B cell (primary cell): ENCODE measurements around the gene PKDREJ. TPM values are rescaled to one million over a fixed set of nuclear protein-coding genes. Genes with fewer than 3 reads are reported as not detected.

ENCODE experiments used
- ATAC-seq: fragments of 200-7000 bp; cut with Tn5 transposase; one replicate; pipeline ENCODE4 v1.10.0; 2021; ENCODE audit warnings: low read depth, mild to moderate bottlenecking, moderate number of reproducible peaks, moderate library complexity
- CTCF ChIA-PET: fragments of 350-600 bp; sonication (Branson Sonifier 250); formaldehyde crosslinking; loops from one replicate; lab custom pipeline; 2021; ENCODE audit warnings: antibody characterized with exemption, inconsistent platforms; lab: Charles Lee
- POLR2A ChIA-PET: fragments of 350-600 bp; sonication (Branson Sonifier 250); formaldehyde crosslinking; loops from one replicate; lab custom pipeline; 2021; ENCODE audit warnings: antibody characterized with exemption; lab: Charles Lee
- DNase-seq: peaks from one replicate; pipeline ENCODE4 v3.0.0; 2013
- H2AFZ ChIP-seq: 2 replicates; pipeline ENCODE4 v1.6.1; 2012; ENCODE audit warnings: mild to moderate bottlenecking, low read depth, low read length; ENCODE audit not compliant: insufficient read depth, poor library complexity, severe bottlenecking
- H3K27ac ChIP-seq, 2 donors: 1 replicate in 1 of 2; 2 replicates in 1 of 2; pipeline ENCODE4 v1.5.1; 2012 to 2013; ENCODE audit warnings: low read length in 2 of 2, mild to moderate bottlenecking in 2 of 2, moderate library complexity in 1 of 2
- H3K27me3 ChIP-seq, 4 experiments: fragments of 200-600 bp in 1 of 4; sonication (generic) in 1 of 4; replicated peaks in 1 of 4; 1 replicate in 2 of 4; 2 replicates in 2 of 4; pipeline versions ENCODE4 v1.6.1 to v1.7.0; 2013 to 2016; ENCODE audit warnings: low read length in 3 of 4, mild to moderate bottlenecking in 2 of 4, mixed read lengths in 1 of 4, moderate library complexity in 1 of 4; ENCODE audit not compliant: insufficient read depth in 4 of 4, control insufficient read depth in 3 of 4; ENCODE audit errors: control extremely low read depth in 1 of 4
- H3K36me3 ChIP-seq, 2 experiments: replicated peaks in 1 of 2; 1 replicate in 1 of 2; 2 replicates in 1 of 2; pipeline versions ENCODE4 v1.6.1 to v1.7.1; 2013; ENCODE audit warnings: low read length in 1 of 2; ENCODE audit not compliant: insufficient read depth in 2 of 2, control insufficient read depth in 1 of 2; ENCODE audit errors: control extremely low read depth in 1 of 2, extremely low read depth in 1 of 2
- H3K4me1 ChIP-seq, 2 donors: fragments of 200-600 bp in 1 of 2; sonication (generic) in 1 of 2; 1 replicate in 1 of 2; 2 replicates in 1 of 2; pipeline versions ENCODE4 v1.5.1 to v1.6.1; 2013 to 2017; ENCODE audit warnings: low read length in 2 of 2; ENCODE audit not compliant: control insufficient read depth in 2 of 2, insufficient read depth in 2 of 2
- H3K4me2 ChIP-seq: replicated peaks from 2 replicates; pipeline ENCODE3; 2012; ENCODE audit warnings: mild to moderate bottlenecking, low read depth, low read length; ENCODE audit not compliant: poor library complexity, severe bottlenecking
- H3K4me3 ChIP-seq, 5 experiments: fragments of 200-600 bp in 1 of 5; sonication (generic) in 1 of 5; 1 replicate in 3 of 5; 2 replicates in 2 of 5; pipeline versions ENCODE4 v1.5.1 to v1.7.0; 2011 to 2016; ENCODE audit warnings: low read length in 4 of 5, mild to moderate bottlenecking in 4 of 5, low read depth in 2 of 5, control low read depth in 1 of 5, moderate library complexity in 1 of 5; ENCODE audit not compliant: insufficient read depth in 1 of 5; ENCODE audit errors: control extremely low read depth in 1 of 5, extremely low read depth in 1 of 5
- H3K79me2 ChIP-seq: fragments of 200-600 bp; sonication (generic); one replicate; pipeline ENCODE4 v1.6.0; 2016; ENCODE audit warnings: low read length; ENCODE audit not compliant: control insufficient read depth, insufficient read depth
- H3K9ac ChIP-seq: fragments of 200-600 bp; sonication (generic); 2 replicates; pipeline ENCODE4 v1.6.1; 2017; ENCODE audit warnings: mild to moderate bottlenecking, low read length, moderate library complexity
- H3K9me3 ChIP-seq, 3 donors: one replicate each; pipeline versions ENCODE4 v1.6.1 to v1.7.1; 2013; ENCODE audit warnings: low read length in 2 of 3; ENCODE audit not compliant: control insufficient read depth in 2 of 3, insufficient read depth in 1 of 3; ENCODE audit errors: control extremely low read depth in 1 of 3
- H4K20me1 ChIP-seq: 2 replicates; pipeline ENCODE4 v1.6.0; 2012; ENCODE audit warnings: mild to moderate bottlenecking, low read length; ENCODE audit not compliant: insufficient read depth, control insufficient read depth, poor library complexity, severe bottlenecking
- H3K27ac Mint-ChIP-seq: one replicate; pipeline ENCODE4 v1.8.0; 2021; ENCODE audit warnings: mixed read lengths
- H3K27me3 Mint-ChIP-seq: one replicate; pipeline ENCODE4 v1.8.0; 2021; ENCODE audit warnings: mixed read lengths
- H3K4me1 Mint-ChIP-seq: one replicate; pipeline ENCODE4 v1.8.0; 2021; ENCODE audit warnings: mixed read lengths
- H3K4me3 Mint-ChIP-seq: one replicate; pipeline ENCODE4 v1.8.0; 2021; ENCODE audit warnings: mixed read lengths
- H3K9me3 Mint-ChIP-seq: one replicate; pipeline ENCODE4 v1.8.0; 2022; ENCODE audit warnings: mixed read lengths; ENCODE audit not compliant: insufficient read depth
- WGBS: methylation state at CpG from one replicate; pipeline ENCODE4 v1.1.5; 2013; ENCODE audit warnings: missing lambda C conversion rate; ENCODE audit not compliant: insufficient coverage; 5-methylcytosine and 5-hydroxymethylcytosine counted together
- intact Hi-C: fragments of 100-400 bp; cut with micrococcal nuclease; formaldehyde crosslinking; loops from one replicate; pipeline ENCODE4 v1.10.0; 2022
- polyA plus RNA-seq: library from polyadenylated mRNA; depleted of rRNA; stranded (reverse); fragments of >200 nt; gene quantifications from 2 replicates; pipeline ENCODE4 v1.2.3, GENCODE V29; 2012
- total RNA-seq, 2 donors: library from RNA; stranded (reverse); fragments of 120-200 nt in 1 of 2; gene quantifications; 1 replicate in 1 of 2; 2 replicates in 1 of 2; pipeline versions ENCODE4 v1.2.3 to v1.2.4, GENCODE V29; 2013 to 2022
- TF ChIP-seq, protein P1 (sequence below): fragments of 200-600 bp; IDR thresholded peaks from one replicate; pipeline ENCODE4 v1.8.0; 2022; ENCODE audit warnings: antibody characterized with exemption, mild to moderate bottlenecking

PKDREJ gene
- total and polyA plus RNA-seq, 2 donors (not counting 1 experiment from before 2014, with no cell fraction given) = not detected

DNA sequence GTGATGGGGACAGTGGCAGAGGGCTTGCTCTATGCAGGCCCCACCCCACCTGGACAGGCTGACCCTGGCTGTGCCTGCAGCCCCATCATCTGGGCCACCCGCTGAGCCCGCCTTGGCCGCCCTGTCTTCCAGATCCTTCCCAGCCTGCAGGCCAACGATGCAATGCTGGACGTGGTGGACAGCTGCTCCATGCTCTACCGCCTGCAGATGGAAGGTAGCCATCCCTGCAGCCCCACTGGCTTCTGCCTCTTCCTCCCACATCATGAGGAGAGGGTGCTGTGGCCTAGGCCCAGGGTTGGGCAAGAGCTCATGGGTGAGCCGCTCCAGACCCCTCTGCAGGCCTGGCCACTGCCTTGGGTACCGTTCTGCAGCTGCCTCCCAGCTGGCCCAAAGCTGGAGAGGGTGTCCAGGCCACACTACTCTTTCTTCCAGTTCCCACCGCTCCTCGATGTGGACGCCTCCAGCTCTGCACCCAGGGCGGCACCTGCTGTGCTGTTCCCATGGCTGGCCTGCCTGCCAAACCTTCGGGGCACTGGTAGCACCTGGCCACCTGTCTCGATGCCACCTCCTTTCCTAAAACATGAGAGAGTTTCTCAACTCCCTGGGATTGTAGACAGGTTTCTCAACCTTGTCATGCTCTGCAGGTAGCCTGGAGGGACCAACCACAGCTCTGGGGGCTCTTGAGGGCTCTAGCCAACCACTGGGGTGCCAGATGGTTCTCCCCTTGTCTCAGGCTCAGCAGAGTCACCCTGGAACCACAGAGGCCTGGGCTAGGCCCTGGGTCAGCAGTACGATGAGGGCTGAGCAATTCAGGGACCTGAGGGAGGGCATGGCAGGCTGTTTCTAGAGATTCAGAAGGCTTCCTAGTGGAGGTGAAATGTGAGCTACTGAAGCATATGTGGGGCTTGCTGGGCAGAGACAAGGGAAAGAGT is 24.1 kb upstream of the PKDREJ start:
- CTCF ChIA-PET = interaction anchor here (1.7 kb wide), 1 partner anchor 281 kb away, joined by 5 read pairs; no protein-coding TSS in a partner anchor
- WGBS = 90% methylated on average over 15 of the region's 15 CpGs
- POLR2A ChIA-PET = interaction anchor here (1.2 kb wide), 1 partner anchor 9 kb away, joined by 4 read pairs; the partner anchor contains the start of gene GTSE1

More for the DNA sequence above, 24.1 kb upstream of the PKDREJ start:
- H3K4me1 Mint-ChIP-seq = peaks cover 39% of the 10 kb centered on the region
- peaks cover 0 to 6% of the 10 kb centered on the region in 2 experiments for H3K36me3 ChIP-seq
- peak overlapping the region; percentile 88 for H3K27ac Mint-ChIP-seq
- peaks cover 26 to 41% of the 10 kb centered on the region in 2 donors for H3K4me1 ChIP-seq
- H3K9me3 ChIP-seq = peaks cover 0 to 14% (median 0%) of the 10 kb centered on the region in 3 donors
- ATAC-seq = no peak
- no peaks in the 10 kb centered on the region for H4K20me1 ChIP-seq
- no peak for DNase-seq
- H3K79me2 ChIP-seq = no peaks in the 10 kb centered on the region
- H3K27me3 ChIP-seq = no peaks in the 10 kb centered on the region
- H2AFZ ChIP-seq = peak overlapping the region; percentile 58
- intact Hi-C loops = no loop called here
- peak overlapping the region in 3 of 5 experiments; percentile 32 to 53 (median 45) for H3K4me3 ChIP-seq
- peak overlapping the region; percentile 33 to 70 for H3K27ac ChIP-seq
- H3K4me2 ChIP-seq = peak overlapping the region; percentile 75
- H3K9me3 Mint-ChIP-seq = no peaks in the 10 kb centered on the region
- H3K27me3 Mint-ChIP-seq = no peaks in the 10 kb centered on the region
- TF ChIP-seq, protein P1, sequence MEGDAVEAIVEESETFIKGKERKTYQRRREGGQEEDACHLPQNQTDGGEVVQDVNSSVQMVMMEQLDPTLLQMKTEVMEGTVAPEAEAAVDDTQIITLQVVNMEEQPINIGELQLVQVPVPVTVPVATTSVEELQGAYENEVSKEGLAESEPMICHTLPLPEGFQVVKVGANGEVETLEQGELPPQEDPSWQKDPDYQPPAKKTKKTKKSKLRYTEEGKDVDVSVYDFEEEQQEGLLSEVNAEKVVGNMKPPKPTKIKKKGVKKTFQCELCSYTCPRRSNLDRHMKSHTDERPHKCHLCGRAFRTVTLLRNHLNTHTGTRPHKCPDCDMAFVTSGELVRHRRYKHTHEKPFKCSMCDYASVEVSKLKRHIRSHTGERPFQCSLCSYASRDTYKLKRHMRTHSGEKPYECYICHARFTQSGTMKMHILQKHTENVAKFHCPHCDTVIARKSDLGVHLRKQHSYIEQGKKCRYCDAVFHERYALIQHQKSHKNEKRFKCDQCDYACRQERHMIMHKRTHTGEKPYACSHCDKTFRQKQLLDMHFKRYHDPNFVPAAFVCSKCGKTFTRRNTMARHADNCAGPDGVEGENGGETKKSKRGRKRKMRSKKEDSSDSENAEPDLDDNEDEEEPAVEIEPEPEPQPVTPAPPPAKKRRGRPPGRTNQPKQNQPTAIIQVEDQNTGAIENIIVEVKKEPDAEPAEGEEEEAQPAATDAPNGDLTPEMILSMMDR = no peak
- H3K4me3 Mint-ChIP-seq = peak overlapping the region; percentile 81
- peak overlapping the region; percentile 58 for H3K9ac ChIP-seq
